ENCODE results near the gene GNB1.

DNA sequence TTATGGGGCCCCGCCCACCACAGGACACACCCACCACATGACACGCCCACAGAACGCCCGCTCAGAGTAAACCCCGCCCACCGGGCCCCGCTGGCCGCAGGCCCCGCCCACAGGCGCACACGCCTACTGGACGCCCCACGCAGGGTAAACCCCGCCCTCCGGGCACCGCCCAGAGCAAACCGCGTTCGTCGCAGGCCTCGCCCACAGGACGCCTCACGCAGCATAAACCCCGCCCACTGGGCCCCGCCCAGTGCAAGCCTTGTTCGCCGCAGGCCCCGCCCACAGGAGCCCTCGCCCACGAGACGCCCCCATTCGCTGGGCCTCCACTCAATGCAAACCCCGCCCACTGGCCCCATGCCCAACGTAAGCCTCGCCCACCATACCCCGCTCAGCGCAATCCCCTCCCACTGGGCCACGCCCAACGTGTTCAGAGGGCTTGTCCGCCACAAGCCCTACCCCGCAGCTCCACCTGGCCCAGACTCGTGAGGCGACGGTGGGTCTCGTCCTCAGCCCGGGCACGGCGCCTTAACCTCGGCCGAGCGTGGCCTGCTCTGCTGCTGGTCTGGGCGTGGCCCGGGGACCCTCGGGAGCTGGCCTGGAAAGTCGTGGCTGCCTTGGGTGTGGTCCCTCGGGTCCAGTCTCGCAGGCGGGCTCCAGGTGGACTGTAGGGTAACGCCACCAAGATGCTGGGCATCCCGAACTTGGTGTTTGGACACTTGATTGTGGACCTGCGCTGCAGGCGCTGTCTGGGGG is 28.6 kb upstream of the GNB1 start:
- TF ChIP-seq, protein P1, sequence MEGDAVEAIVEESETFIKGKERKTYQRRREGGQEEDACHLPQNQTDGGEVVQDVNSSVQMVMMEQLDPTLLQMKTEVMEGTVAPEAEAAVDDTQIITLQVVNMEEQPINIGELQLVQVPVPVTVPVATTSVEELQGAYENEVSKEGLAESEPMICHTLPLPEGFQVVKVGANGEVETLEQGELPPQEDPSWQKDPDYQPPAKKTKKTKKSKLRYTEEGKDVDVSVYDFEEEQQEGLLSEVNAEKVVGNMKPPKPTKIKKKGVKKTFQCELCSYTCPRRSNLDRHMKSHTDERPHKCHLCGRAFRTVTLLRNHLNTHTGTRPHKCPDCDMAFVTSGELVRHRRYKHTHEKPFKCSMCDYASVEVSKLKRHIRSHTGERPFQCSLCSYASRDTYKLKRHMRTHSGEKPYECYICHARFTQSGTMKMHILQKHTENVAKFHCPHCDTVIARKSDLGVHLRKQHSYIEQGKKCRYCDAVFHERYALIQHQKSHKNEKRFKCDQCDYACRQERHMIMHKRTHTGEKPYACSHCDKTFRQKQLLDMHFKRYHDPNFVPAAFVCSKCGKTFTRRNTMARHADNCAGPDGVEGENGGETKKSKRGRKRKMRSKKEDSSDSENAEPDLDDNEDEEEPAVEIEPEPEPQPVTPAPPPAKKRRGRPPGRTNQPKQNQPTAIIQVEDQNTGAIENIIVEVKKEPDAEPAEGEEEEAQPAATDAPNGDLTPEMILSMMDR (IDR thresholded peaks at IDR 0.05) = peak in 2 of 6 experiments; percentile 5 to 12
- peak in 1 of 4 donors; percentile 23 for TF ChIP-seq POLR2A (IDR thresholded peaks at IDR 0.05)

All from upper lobe of left lung (tissue), 4 donors.